ENCODE data around the gene RORC. TPM values are rescaled to one million over a fixed set of nuclear protein-coding genes. Genes with fewer than 3 reads are reported as not detected.

The RORC gene
- polyA plus RNA-seq, 1 donor: 11.8 TPM

DNA sequence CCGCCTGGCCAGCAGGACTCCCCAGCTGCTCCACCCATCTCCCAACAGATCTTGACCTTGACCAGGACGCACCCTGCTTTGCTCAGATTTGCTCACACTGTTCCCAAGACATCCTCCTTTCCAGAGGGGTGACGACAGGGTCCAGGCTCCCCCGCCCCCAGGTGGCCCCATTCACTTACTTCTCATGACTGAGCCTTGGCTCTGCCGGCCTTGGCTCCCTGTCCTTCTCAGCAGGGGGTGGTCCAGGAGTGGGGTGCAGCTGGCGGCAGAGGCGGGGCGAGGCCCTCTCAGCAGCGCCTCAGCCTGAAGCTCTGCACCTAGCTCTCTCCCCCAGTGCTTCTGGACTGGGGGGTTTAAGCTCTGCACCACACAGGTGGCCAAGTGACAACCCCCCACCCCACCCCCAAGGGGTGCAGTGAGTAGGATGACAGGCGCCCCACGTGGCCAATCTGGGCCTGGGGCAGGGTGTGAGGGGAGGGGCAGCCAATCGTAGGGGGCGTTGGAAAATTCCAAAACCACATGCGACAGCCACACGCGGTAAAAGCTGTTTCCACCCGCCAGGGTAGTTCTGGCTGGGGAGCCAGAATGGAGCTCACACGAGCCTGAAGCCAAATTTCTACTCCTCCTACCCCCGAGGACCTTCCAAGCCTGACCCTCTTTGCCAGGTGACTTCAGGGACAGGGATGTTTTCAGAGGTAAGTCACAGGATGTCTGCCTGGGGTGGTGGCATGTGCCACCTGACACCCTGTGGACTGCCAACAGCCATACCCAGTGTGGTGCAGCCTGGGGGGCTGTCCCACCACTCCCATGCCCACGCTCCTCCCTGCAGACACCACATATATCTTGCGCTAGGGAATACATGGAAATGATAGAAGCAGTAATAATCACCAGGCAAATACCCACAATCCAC is 5.6 kb downstream of the RORC start:
- DNase-seq: no peak

DNA sequence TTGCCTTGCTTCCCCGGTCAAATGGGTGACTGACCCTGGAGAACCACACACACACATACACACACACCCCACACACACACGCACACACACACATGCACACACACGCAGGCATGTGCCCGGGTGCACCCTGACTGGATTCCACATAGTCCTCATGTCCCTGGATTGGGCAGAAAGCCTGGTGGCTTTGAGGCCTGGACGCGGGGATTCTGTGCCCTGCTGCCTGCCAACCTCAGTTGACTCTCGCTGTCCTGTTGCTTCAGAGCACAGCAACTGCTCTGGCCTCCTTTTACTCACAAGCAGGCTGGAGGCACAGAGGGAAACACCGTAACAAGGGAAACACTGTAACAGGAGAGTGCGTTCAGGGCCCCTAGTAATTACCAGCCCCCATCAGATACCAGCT is 6.4 kb downstream of the RORC start:
- DNase-seq: no peak

DNA sequence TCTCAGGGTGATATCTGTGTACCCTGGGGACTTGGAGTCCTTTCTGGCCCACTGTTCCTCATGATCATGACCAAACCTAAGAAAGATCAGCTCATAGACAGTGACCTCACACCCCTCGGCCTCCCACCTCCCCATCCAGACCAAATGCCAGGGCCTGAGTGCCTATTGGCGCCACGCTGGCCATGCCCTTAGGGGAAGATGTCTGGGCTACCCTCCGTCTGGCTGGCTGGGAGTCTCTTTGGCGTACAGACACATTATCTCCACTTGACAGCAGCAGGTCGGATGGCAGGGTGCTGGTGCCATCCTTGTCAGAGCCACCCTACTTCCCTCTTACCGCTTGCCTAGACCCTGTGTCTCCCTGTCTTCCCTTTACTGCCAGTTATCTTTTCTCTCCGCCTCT is 8.4 kb downstream of the RORC start:
- DNase-seq: no peak

DNA sequence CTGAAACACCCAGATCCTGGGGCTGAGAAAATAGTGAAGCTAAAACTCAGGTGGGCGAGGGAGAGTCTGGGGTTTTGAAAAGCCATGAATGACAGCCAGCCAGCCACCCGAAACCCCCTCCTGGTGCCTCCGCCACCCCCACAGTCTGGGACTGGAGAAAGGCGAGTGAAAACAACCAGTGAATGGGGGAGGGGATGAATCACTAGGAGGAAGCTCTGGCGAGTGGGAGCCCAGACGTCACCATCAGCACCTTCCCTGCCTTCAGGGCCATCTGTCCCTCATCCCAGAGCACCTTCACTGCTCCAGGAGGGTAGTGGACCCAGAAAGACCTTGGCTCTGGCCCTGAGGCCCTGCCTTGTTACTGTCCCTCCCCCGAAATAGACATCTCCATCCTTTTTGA is 9.2 kb downstream of the RORC start:
- no peak for DNase-seq

DNA sequence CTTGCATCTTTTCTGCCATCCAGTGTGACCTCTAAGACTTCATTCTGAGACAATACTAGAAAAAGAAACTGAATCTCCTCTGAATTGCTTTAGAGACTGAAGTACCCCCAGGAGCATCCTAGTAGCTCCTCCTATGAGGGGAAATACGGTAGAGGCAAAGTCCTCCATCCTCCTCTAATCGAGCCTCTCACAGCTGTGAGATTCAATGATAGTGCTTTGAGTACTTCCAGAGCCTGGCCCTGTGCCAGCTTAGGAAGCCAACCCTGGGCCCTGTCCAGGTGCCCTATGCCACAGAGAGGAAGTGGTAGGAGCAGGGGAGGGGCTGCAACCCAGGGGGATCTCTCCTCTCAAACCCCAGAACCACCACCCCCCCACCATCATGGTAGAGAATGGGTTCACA is 10.7 kb downstream of the RORC start:
- no peak for DNase-seq

DNA sequence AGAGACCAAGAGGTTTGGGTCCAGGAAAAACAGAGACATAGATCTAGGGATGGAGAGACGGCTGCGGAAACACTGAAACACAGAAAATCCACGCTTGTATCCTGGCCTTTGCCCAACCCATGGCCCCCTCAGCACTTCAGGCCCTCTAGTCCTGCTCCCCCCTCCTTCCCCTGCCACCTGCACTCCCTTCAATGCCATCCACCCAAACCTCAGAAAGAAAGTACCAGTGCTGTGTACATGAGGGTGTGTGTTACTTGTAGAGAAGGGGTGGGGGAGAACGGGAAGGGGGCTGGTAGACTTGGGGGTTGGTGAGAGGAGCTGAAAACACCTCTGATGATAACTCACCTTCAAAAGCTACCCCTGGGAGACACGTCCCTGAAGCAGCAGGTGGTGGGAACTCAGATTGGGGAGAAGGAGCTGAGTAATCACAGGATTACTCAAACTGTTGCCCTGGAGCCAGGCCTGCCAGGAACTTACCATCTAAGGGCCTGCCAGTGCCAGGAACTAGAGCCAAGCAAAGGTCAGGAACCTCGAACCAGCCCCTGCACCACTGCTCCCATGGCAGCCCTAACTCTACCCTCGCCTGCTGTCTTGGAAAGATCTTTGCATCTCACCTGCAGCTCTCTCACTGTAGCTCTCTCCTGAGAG is 11.5 kb downstream of the RORC start:
- no peak for DNase-seq

DNA sequence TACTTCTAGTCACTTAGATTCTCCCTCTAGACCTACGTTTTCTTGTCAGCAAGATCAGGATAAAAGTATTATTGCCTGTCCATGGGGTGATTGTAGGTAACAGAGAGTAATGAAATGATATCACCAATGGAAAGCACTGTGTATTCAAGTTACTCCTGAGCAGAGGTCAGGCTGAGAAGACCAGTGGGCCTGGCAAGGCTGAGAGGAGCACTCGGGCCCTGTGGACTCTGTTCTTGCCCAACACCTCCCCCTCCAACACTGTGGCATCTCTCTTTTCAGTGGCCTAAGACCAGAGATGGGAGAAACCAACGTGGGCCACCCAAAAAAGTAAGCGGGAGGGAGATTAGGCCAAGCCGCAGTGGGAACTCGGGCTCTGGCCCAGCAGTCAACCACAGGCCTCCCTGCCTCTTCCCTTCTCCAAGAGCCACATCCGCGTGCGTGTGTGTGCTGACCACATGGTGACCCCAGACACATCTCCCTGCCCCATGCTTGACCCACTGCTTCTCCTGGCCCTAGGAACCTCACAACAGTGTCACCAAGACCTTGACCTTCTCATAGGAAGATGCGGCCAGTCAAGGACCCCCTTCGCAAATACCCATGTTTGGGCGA is 12.3 kb downstream of the RORC start:
- DNase-seq: no peak

DNA sequence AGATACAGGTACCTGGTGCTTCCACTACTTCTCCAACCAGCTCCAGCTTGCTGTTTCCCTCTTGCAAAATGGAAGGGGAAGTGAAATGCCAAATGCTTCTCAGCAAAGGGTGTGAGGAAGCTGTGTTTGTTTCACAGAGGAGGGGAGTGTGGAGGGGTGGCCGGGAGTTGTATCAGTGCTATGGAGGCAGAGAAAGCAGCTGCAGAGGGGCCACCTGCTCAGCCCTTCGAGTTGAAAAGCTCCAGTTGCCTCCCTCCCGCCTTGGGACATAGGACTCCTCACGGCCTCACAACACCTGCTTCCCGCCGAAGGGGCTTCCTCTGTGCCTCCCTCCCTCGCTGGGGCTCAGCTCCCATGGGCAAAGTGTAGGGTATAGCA is 14.3 kb downstream of the RORC start:
- no peak for DNase-seq

DNA sequence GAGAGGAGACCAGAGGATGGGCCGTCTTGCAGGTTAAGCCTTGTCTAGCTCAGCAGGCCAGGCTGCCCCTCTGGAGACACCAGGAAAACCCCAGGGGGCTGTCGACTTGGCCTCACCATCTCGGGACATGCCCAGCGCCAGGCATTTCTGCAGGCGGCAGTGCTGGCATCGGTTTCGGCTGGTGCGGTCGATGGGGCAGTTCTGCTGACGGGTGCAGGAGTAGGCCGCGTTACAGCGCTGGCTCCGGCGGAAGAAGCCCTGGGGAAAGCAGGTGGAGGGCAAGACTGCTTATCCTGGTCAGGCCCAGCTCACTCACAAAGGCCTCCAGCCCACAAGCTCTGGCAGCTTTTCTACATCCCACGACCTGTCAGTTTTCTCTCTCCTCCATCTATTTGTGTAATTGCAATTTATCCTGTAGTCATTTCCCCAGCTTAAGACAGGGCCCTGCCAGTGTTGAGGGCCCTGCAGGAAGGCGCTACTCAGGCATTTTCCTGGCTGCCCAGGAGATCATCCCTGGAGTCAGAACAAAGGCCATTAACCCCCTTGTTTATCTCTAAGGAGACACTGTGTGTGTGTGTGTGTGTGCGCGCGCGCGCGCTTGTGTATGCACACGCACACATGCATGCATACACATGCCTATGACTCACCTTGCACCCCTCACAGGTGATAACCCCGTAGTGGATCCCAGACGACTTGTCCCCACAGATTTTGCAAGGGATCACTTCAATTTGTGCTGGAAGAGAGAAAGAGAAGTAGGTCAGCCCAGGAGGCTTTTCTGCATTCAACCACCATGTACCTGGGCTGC is 14.9 kb downstream of the RORC start:
- no peak for DNase-seq

DNA sequence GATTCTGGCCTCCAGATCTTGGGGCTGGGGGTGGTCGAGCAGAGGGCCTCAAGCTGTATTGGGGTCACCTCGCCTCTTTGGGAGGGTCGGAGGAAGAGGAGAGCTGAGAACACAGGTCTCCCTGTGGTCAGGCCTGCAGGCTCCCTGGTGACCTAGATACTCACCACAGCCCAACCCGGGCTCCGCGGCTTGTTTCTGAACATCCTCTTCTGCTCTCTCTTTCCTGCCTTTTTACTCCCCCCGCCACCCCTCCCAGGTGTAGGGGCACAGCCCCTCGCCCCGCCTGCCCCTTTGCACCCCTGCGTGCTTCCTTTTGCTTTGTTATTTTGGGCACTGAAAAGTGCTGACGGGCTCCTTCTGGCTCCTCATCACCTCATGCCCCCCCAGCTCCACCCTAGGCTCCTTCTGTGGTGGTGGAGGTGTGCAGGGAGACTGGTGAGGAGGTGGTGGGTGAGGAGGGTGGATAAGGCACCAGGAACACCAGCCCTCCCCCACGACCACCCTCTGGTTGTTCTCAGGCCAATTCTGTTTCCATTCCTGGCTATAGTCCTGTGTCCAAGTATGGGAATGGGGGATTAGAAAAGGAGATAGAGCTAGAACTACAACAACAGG is 15.8 kb downstream of the RORC start:
- DNase-seq: no peak

DNA sequence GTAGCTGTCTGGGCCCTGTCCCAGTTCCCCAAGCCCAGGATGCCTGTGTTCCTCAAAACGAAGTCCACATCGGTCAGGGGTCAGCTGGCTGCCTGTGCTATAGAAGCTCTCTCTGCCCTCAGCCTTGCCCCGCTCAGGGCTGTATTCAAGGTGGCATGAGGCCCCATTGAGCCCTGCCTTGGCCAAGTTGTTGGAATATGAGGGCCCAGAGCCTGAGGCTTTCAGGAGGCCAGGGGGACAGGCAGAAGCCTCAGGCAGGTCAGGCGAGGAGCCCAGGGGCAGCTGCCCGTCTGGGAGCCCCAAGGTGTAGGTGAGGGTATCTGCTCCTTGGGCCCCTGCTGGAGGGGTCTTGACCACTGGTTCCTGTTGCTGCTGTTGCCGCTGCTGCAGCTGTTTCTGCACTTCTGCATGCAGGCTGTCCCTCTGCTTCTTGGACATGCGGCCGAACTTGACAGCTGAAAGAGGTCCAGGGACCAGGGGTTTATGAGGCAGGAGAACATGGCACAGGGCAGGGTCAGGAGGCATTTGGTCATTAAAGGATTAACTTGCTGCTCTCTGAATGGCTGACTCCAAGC is 16.5 kb downstream of the RORC start:
- no peak for DNase-seq

DNA sequence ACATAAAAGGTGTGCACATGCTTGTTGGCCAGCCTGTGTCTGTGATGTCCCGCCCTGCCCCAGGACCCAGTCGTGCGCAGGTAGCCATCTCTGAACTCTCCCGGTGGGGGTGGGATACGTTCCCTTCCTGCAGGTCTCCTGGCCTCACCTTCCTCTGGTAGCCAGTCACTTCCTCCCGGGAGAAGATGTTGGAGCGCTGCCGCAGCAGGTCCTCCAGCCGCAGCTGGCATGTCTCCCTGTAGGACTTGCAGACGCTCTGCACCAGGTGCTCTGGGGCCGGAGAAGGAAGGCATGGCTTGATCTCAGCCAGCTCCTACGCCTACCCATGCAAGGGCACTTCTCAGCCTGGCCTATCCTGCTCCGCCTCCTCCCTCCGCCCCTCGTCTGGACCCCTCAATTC is 17.2 kb downstream of the RORC start:
- DNase-seq: no peak

DNA sequence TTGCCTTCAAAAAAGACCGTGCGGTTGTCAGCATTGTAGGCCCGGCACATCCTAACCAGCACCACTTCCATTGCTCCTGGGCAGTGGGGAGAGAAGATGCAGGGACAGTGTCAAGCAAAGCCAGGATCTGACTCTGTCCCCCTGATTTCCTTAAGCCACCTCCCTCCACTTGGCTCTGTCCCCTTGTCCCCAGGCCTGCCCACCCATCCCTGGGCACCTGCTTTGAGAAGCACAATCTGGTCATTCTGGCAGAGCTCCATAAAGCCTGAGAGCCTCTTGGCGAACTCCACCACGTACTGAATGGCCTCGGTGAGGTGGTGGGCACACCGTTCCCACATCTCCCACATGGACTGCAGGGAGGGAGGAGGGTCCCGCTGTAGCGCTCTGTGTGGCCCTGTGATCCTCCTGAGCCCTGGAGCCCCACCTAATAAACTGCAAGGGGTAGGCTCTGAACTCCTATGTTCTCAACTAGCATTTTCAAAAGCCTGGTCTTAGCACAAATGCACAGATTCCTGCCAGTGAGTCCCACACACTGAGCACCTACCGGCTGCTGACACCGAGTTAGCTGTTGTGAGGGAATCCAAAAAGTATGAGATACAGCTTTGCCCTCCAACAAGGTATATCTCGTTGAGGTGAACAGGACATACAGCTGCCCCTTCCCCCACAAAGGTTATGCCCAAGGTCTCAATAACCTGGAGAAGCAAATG is 18.2 kb downstream of the RORC start:
- DNase-seq: no peak

DNA sequence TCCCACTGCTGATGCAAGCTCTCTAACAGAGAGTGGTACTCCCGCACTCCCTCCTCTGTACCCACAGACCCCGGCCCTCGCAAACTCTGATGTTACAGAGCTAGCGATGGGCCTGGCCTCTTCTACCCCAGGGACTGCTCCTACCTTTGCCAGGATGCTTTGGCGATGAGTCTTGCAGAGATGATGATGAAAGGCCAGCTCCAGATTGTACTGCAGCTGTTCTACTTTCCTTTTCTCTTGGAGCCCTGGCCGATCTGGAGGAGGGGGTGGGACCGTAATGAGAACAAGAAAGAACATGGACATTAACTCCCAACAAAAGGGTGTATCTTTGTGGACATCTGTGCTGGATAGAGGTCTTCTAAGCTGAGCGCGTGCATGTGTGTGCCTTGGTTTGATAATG is 20.4 kb downstream of the RORC start:
- no peak for DNase-seq

DNA sequence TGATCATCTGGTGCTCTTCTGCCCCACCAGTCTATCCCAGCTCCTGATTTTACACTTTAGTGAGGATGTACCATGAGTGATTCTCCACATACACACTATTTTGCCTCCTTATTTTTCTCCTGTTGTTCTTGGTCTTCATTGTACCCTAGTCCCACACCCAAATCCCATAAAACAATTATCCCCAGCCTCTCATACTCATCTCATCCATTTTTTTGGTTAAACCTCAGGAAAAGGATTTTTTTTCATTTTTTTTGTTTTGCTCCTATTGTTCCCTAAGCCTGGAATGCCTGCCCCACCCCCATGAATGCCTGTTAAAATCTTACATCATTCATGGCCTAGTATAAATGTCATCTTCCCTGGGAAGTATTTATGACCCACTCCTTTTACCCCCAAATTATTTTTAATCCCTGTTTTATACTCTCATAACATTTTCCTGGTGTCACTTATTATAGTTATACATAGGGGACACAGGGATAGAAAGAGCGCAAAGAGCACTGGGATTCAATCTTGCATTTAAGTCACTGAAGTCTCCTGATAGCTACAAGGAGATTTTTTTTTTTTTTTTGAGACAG is 21.5 kb downstream of the RORC start:
- DNase-seq: no peak

DNA sequence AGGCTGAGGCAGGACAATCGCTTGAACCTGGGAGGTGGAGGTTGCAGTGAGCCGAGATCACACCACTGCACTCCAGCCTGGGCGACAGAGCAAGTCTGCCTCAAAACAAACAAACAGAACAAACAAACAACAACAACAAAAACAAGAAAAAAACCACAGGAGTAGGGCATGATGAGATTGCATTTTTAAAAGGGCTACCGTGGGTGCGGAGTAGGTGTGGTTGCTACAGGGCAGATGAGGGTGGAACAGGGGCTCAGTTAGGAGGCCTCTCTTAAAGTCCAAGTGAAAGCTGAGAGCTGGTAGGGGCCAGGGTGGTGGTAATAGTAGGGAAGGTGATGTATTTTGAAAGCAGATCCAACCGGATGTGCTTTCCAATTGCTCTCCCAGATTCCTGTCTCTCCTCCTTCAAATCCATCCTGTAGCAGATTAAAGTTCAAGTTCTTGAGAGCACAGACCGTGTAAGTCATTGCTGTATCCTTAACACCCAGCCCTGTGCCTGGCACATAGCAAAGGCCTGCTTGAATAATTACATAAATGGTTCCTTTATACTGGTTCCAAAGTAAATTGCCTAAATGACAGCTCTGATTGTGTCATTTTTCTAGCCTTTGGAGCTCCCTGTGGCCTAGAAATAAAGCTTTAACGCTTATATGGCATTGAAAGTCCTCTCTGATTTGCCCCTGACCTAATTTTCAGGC is 22.2 kb downstream of the RORC start:
- DNase-seq: no peak

DNA sequence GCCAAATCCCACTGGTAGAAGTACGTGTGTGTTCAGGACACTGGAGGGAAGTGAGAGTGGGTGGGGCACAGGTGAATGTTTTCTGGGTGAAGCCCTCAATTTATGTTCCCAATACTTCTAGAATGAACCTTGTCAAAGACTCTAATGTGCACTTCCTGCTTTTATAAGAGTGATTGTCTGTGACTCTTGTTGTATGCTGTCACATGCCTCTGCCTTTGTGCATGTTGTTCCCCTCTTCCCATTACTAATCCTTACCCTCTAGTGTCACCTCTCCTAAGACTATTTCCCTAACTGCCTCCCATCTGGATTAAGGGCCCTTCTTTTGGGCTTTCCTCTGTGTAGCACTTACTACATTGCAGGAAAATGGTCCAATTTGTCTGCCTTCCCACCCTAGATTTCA is 23.8 kb downstream of the RORC start:
- no peak for DNase-seq

DNA sequence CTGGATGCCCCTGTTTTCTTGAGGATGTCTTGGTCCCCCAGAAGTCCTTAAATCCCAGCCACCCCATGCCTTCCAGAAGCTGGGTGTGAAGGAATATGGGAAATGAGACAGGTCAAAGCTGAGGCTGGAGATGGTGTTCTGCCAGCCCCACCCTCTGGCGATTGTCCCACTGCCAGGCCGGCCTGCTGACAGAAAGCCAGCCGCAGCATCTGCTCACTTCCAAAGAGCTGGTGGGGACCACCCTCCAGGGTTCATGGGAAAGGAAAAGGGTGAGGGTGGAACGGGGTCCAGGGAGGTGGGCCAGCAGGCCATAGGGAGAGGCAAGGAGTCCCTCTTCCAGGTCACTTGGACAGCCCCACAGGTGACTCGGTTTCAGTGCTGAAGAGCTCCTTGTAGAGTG is 24.5 kb downstream of the RORC start:
- no peak for DNase-seq

DNA sequence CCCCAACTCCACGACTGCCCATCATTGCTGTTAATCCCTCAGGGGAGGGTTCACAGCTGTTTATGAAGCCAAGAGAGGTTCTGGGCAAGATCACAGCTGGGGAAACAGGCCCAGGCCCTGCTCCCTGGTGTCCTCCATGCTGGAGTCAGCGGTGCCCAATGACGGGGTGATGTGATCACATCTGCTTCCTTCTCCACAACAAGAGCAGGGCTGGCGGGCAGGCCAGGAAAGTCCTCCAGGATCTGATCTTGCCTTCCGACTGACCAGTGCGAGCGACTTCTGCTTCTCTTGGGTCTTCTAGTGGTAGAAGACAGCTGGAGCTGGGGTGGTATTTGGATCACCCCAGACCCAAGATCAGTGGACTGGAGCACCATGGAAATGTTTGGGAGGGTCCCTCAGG is 25.4 kb downstream of the RORC start:
- DNase-seq: no peak

DNA sequence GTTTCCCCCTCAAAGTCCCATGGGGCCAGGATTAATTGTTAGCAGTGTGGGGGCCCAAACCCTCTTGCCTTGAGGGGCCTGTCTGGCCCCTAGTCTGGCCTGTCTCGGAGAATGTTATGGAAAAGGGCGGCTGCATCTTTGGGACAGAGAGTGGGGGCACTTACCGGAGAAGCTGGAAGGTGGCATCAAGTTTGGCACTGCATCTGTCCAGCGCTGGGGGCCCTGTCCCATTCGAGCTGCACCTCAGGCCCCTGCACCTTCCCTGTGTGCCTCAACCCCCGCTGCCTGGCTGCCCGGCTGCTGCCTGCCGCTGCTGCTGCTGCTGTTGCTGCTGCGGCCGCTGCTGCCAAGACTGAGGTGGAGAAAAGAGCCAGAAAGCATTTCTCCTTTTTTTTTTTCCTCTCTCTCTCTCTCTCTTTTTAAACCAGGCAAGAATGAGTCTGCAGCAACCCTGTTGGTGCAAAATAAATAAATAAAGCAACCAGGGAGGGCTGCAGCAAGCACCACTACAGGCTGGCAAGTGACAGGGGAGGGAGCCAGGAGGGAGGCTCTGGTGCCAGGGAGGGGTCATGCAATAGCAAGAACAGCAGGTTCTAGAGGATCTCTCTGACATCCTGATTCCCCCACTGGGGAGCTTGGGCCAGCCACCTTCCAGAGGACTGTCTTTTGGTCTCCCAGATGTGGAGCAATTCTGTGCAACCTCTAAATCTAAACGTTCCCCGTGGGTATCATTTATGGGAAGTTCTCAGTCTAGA is 26.4 kb downstream of the RORC start, which contains the start of gene LINGO4:
Gene LINGO4, minus strand, starts transcription at position 354 of the 755 bp plus-strand sequence. CDS start 2,715 bp downstream, outside the sequence.
- no peak for DNase-seq

Measured in hindlimb muscle (tissue), 1 donor.